ENCODE results near the gene PTPRU.

Gene PTPRU

DNA sequence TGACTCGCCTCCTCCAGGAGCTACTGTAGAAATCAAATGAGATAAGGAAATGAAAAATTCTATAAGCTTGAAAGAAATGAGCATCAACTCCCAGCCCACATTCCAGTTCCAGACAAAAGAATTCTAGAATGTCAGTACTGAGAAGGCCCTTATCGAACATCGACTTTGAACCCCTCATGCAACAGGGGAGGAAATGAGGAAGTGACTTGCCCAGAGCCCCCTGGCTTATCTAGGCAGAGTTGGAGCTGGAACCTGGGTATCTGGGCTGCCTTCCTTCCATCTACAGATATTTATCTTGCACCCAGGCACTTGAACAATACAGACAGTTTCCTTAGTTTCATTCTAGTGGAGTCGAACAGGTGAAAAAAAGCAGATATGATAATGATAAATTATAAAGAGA, 27.9 kb upstream of the PTPRU start:
- Histone ChIP-seq H3K36me3 (ENCODE audit: control insufficient read depth, insufficient read depth, low read length) (no peaks in the 10 kb centered on the region), H3K79me2 (no peaks in the 10 kb centered on the region), H3K4me2 (ENCODE audit: low read length) (no peak overlapping the region), H2AFZ (no peak overlapping the region), H3K9me3 (ENCODE audit: control insufficient read depth, low read length) (no peaks in the 10 kb centered on the region), H3K27me3 (ENCODE audit: control insufficient read depth, insufficient read depth, low read length) (no peaks in the 10 kb centered on the region), H3K9ac (no peak overlapping the region), H3K4me3 (ENCODE audit: low read depth, low read length) (no peak overlapping the region), H3K4me1 (peaks cover 2% of the 10 kb centered on the region), H3K27ac (no peak overlapping the region)
- TF ChIP-seq, protein P1, sequence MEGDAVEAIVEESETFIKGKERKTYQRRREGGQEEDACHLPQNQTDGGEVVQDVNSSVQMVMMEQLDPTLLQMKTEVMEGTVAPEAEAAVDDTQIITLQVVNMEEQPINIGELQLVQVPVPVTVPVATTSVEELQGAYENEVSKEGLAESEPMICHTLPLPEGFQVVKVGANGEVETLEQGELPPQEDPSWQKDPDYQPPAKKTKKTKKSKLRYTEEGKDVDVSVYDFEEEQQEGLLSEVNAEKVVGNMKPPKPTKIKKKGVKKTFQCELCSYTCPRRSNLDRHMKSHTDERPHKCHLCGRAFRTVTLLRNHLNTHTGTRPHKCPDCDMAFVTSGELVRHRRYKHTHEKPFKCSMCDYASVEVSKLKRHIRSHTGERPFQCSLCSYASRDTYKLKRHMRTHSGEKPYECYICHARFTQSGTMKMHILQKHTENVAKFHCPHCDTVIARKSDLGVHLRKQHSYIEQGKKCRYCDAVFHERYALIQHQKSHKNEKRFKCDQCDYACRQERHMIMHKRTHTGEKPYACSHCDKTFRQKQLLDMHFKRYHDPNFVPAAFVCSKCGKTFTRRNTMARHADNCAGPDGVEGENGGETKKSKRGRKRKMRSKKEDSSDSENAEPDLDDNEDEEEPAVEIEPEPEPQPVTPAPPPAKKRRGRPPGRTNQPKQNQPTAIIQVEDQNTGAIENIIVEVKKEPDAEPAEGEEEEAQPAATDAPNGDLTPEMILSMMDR (IDR thresholded peaks at IDR 0.05): no peak

DNA sequence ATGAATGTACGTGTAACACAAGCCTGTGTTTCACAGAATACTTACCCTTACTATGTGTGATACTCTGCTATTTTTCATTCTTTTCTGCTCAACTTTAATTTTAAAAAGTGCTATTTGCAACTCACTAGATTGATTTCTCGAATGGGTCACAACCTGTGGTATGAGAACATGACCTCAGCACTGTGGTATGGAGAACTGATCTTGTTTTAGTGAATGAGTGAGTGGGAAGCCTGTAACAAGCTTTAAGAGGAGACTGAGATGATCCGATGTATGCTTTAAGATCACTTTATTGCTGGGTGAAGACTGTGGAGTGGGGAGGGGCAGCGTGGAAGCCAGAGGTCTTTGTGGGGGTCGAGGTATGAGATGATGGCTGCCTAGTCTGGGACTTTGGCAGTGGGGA, 27.1 kb upstream of the PTPRU start:
- Histone ChIP-seq H3K27ac (no peak overlapping the region), H3K9ac (no peak overlapping the region), H3K9me3 (ENCODE audit: control insufficient read depth, low read length) (no peaks in the 10 kb centered on the region), H3K27me3 (ENCODE audit: control insufficient read depth, insufficient read depth, low read length) (no peaks in the 10 kb centered on the region), H2AFZ (no peak overlapping the region), H3K4me2 (ENCODE audit: low read length) (no peak overlapping the region), H3K4me3 (ENCODE audit: low read depth, low read length) (no peak overlapping the region), H3K4me1 (peaks cover 2% of the 10 kb centered on the region), H3K79me2 (no peaks in the 10 kb centered on the region), H3K36me3 (ENCODE audit: control insufficient read depth, insufficient read depth, low read length) (no peaks in the 10 kb centered on the region)
- TF ChIP-seq, protein P1 (IDR thresholded peaks at IDR 0.05): no peak

DNA sequence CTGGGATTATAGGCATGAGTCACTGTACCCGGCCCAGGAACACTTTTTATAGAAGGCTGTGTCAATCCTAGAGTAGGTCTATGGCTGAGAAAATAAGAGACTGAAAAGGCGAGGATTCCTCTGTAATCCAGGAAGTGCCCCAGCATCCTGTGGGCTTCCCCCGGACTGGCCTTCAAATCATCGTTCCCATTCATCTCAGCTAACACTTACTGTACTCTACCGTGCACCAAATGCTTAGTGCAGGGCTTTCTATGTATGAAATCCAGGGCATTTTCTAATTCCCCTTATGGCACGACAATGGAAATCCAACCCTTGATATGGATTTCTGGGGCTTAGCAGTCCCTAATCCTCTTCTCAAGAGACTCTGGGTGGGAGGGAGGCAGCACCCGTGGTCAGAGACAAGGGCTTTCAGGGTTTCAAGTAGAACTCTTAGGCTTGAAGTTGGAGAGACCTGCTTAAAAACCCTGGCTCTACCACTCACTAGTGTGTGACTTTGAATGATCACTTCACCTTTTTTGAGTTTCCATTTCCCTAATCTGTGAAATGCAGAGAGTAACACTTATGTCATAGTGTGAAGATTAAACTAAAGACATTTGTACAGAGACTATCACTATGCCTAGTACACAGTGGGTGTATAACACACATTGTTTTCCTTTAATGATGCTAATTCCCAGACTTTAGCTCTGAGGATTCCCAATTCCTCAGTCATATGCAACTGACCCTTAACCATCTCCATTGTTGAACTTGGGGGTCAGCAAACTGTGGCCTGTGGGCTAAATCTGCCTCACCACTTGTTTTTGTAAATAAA, 25.8 kb upstream of the PTPRU start:
- Histone ChIP-seq H3K9me3 (ENCODE audit: control insufficient read depth, low read length) (no peaks in the 10 kb centered on the region), H3K4me1 (peaks cover 2% of the 10 kb centered on the region), H3K36me3 (ENCODE audit: control insufficient read depth, insufficient read depth, low read length) (no peaks in the 10 kb centered on the region), H3K4me2 (ENCODE audit: low read length) (no peak overlapping the region), H3K4me3 (ENCODE audit: low read depth, low read length) (no peak overlapping the region), H3K27me3 (ENCODE audit: control insufficient read depth, insufficient read depth, low read length) (no peaks in the 10 kb centered on the region), H3K9ac (no peak overlapping the region), H3K27ac (no peak overlapping the region), H2AFZ (no peak overlapping the region), H3K79me2 (no peaks in the 10 kb centered on the region)
- TF ChIP-seq, protein P1 (IDR thresholded peaks at IDR 0.05): no peak

DNA sequence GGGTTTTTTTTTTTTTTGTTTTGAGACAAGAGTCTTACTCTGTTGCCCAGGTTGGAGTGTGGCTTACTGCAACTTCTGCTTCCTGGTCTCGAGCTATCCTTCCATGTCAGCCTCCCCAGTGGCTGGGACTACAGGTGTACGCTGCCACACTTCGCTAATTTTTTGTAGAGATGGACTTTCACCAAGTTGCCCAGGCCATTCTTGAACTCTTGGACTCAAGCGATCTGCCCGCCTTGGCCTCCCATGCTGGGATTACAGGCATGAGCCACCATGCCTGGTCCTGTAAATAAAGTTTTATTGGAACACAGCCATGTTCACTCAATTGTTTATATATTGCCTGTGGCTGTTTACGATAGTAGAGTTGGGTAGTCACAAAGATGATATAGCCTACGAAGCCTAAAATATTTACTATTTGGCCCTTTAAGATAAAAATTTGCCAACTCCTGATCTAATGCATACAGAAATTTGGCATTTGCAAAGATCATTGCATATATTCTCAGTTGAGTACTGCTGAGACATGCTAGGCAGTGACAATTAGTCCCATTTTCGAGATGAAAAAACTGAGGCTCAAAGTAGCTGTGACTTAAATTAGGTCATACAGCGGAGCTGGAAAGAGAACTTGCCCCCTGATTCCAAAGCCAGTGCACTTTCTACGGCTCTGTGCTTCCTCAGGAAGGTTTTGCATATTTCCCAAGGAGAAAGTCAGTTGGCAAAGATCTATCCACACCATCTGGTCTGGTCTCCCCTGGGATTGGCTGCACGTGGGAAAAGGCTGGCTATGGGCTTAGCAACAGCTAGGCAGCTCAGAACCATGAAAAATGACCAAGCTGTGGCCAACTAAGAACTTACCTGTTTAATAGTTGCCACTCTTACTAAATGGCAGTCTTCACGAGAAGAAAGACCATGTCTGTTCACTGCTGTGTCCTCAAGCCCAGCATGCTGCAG, 25.0 kb upstream of the PTPRU start:
- Histone ChIP-seq H3K27ac (no peak overlapping the region), H2AFZ (no peak overlapping the region), H3K4me3 (ENCODE audit: low read depth, low read length) (no peak overlapping the region), H3K9ac (no peak overlapping the region), H3K9me3 (ENCODE audit: control insufficient read depth, low read length) (no peaks in the 10 kb centered on the region), H3K4me1 (peaks cover 6% of the 10 kb centered on the region), H3K36me3 (ENCODE audit: control insufficient read depth, insufficient read depth, low read length) (no peaks in the 10 kb centered on the region), H3K27me3 (ENCODE audit: control insufficient read depth, insufficient read depth, low read length) (no peaks in the 10 kb centered on the region), H3K79me2 (no peaks in the 10 kb centered on the region), H3K4me2 (ENCODE audit: low read length) (no peak overlapping the region)
- TF ChIP-seq, protein P1 (IDR thresholded peaks at IDR 0.05): no peak

Measured in parathyroid adenoma (tissue), 2 donors.